NCI-H146 (cell line): ENCODE results near the gene RNF175.

Experiments used
- DNase-seq: peaks from one replicate; lab custom pipeline; 2025; lab: John Stamatoyannopoulos, UW

Gene RNF175

DNA sequence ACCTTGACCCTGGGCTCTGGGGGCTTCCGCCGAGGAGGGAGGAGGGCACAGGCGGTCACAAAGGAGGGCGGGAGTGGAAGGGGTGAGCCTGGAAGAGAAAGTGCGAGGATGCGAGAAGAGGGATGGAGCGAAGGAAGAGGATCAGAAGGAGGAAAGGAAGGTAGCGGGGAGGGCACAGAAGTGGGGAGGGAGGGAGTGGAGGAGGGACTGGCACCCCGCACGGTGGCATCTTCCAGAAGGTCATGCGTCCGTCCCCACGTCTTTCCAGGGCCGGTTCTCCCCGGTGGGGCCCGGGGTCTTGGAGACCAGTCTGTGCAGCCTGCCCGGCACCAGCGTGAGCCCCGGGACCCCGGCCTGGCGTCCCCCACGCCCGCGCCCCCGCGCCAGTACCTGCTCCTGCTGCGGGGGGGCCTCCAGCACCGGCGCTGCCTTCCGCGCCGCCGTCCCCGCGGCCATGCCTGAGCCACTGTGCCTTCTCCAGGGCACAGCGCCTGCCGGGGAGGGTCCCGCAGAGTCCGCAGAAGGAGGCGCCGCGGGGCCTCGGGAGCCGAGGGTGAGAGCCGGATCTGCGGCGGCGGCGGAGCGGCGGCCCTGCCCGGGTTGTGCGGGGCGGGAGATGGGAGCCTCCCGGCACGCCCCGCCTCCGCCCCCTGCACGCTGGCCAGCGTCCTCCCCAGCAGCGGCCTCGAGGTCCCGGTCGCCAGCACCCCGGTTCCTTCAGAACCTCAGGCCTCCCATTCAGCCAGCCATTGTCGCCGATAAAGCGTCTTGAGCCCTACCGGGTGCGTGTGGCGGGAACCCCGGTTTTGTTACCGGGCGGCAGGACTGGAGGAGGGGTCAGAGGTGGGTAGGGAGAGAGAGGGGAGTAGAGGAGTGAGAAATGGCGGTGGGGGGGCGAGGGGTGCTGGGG lies at the start of gene RNF175:
RNF175 (minus strand) TSS at position 618 of the 910 bp plus-strand sequence; CDS start at position 456, 162 bp downstream.
- DNase-seq, result peak; percentile 1

DNA sequence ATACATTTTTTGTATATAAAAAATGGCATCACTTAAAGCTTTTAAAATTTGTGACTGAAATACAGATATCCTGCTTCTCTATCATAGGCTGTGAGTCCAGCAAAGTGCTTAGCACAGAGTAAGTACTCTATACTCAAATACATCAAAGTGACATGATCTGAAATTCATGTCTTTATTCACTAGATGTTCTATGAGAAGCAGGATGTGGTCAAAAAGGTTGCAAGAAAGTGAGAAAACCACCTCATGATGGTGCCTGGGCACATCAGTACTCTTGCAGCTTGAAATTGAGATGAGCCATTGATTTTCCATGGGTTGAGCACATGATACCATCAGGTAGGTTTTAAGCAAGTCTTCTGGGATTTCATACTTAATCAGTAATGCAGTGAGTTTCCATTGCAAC lies 49.5 kb upstream of the RNF175 start:
- DNase-seq, result no peak

DNA sequence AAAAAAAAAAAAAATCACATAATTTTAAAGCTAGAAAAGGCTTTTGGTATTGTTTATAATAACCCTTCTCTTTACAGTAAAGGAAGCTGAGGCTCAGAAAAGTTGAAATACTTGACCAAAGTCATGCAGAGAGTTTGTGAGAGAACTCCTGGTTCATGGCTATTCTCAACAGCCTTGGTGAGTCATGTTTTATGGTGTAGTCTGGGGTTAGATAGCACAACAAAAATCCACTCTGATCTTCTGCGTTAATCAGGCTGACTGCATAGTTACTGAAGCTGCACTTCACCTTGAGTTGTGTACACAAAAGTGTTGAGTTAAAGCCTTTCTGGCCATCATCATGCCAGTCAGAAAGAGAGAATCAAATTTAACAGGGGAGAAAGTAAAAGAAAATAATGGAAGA lies 48.4 kb upstream of the RNF175 start:
- no peak for DNase-seq

DNA sequence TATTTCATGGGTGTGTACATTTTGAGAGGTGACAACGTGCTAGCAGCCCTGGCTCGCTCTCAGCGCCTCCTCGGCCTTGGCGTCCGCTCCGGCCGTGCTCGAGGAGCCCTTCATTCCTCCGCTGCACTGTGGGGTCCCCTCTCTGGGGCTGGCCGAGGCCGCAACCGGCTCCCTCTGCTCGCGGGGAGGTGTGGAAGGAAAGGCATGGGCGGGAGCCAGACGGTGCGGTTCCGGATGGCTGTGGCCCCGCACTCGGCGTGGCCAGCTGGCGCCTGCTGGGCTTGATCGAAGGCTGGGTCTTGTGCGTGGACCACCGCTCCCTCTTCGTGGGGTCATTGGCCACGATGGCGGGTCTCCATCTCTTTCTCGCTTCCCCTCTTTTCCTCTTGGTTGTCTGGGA lies 46.2 kb upstream of the RNF175 start:
- DNase-seq, result no peak

DNA sequence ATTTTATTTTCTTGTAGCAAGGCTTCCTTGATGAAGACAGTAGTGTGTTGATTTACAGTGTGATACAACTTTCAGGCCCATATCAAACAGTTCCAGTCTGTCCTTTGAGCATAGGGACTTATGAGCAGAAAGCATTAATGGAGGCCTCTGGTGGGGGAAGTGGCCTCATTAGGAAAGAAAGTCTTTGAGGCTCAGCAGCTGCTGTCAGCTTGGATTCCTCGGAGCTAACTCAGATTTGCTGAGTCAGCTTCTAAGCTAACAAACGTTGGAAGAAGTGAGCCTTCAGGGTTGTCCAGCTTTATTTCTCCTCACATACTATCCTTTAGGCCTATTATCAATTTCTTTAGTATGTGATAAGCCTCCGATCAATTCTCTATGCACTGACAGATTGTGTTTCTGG lies 44.9 kb upstream of the RNF175 start:
- no peak for DNase-seq

DNA sequence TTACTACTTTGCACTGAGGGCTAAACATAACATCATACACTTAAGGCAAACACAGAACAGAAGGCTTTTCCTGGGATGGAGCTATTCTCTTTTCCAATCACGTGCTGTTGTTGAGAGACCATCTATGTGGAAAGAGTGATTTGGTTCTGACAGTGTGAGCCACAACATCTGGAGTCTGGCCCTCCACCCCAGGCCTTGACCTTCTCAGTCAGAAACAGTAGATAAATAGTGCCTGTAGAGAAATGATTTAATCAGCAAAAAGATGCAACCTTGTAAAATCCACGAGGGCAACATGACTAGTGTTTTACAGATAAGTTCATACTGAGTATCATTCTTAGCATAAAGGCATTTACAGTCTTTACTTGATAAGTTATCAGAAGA lies 39.9 kb upstream of the RNF175 start:
- no peak for DNase-seq

DNA sequence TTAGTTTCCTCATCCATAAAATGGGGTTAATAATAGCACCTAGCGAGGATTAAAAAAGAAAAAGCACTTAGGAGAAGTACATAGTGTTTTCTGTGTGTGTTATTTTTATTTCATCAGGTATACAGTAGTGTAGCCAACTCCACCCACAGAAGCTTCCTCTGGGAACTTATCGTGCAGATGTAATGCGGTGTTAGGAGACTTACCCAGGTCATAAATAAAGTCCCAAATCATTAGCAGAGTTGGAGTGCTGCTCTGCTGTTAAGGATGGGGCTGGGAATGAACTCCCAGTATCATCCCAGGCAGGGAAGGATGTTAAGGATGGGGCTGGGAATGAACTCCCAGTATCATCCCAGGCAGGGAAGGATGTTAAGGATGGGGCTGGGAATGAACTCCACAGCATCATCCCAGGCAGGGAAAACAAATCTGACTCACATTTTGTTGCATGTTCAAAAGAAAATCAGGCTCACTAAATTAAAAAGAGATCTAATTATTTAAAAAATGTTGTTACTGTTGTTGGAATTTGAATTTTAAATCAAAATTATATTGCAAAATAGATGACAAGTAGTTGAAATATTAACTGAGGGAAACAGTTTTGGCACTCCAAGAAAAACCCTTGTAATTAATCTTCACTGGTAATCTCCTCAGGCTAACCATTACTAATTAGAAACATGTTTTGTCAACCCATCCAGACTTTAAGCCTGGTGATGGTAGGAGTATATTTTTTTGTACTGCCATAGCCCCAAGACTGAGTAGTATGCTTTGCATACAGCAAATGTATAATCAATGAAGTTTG lies 39.3 kb upstream of the RNF175 start:
- no peak for DNase-seq

DNA sequence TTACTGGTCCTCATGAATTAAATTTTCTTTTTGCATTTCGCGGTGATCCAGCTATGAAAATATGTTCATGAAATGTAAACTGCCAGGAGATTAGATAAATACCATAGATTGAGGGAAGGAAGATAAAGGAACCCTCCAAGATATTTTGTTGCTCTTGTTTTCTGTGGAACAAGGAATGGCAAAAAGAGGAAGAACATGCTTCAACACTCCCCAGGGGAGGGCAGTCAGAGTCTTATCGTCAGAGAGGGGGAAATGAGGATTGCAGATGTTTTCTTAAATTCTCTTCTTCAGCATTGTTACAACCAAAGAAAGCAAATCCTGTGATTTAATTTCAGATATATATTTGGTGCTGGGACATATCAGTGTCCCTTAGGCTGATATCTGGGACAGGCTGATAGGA lies 38.6 kb upstream of the RNF175 start:
- no peak for DNase-seq

DNA sequence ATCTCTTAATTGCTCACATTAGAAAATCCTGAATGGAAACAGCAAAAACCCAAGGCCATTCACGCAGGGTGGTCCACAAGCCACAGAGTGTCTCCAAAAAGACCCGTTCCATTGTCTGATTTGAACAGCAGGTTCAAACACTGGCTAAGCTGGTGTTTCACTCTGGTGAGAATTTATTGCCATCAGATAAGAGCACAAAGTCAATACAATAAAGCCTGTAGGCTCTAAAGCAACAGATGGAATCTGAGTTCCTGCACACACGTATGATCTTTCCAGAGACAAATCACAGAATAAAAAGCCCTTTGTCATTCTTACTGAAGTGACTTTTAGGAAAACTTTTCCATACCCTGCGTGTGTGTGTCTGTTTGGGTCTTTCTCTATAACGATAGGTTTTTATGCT lies 34.2 kb upstream of the RNF175 start:
- DNase-seq, result no peak

DNA sequence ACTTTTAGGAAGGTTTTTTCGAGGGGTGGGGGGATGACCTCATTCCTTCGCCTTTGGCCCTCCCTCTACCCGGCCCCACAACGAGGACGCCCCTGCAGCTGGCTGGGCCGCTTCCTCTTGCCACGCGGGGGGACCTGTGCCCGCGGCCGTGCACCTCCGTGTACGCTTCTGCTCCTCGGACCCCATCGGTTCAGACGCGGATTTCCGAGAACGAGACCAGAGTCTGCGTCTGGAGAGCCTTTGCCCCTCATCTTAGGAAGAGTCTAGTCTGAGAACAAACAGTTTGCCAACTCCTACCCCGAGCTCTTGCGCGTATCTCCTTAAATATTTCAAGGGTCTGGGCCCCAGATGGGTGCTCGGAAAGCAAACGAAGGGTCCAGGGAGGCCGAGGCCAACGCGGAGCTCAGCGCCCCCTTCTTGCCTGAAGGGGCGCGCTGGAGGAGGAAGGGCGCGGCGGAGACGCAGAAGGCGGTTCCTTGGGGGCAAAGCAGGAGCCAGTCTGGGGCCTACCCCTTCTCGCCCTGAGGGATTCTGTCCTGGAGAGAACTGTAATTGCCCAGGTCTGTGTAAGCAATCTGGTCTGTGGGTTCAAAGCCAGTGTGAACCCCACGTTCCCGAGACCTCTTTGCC lies 32.9 kb upstream of the RNF175 start:
- no peak for DNase-seq

DNA sequence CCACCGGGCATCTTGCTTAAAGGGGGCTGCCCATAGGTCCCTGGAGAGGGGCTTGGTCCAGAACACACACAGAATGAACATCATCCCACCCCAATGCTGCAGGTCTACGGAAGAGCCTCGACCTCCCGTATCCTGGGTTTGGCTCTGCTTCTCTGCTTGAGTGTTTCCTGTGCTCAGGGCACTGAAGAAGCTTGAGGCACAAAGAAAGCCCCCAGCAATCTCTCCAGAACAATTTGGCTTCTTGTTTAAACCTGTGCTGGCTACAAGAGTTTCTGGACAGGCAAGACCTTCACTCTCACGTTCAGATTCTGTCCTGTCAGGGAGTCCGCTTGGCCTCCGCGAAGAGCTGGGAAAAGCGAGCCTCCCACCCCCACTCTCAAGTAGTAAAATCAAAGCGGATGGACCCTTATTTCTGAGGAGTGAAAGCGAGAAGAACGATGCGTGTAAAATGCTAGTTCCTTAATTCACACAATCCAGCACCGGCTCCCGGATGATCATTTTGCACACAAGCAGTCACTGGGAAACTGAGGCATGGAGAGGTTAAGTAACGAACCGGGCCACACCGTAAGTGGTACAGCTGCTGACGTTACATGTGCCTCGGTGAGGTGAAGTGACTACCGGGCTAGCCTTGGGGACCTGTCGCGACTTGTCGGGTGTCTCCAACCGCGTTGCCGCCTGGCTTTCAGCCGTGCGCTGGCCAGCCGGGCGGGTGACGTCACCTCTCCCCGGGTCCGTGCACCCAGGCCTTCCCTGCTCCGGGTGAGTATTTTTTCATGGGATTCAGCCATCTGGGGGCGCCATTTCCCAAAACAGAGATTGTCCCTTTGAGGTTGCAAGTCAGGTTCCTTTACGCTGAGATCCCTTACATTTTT lies 32.2 kb upstream of the RNF175 start:
- DNase-seq, result no peak

DNA sequence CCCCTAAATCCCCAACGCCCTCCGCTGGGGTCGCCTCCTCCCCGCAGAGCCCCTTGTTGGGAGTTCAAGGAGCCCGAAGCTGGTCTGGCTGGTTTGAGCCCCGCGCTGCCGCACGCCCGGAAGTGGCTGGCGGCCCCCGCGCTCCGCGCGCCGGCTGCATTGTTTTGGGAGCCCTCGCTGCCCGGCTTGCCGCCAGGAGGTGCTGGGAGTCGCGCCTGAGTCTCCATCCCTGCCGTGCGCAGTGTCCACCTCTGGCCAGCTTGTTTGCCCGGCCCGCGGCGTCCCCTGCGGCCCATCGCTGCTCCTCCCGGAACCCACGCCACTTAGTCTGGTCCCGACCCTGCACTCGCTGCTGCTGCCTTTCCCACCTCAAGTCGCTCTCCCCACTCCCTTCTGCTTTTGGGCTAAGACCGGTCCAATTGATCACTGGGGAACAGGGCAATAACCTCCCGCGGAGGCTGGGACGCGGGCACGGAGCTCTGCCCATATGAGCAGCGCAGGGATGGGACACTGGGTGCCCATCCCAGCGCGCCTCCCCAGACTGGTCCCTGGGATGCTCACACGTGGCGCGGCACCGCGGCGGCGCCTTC lies 31.2 kb upstream of the RNF175 start:
- DNase-seq, result no peak

DNA sequence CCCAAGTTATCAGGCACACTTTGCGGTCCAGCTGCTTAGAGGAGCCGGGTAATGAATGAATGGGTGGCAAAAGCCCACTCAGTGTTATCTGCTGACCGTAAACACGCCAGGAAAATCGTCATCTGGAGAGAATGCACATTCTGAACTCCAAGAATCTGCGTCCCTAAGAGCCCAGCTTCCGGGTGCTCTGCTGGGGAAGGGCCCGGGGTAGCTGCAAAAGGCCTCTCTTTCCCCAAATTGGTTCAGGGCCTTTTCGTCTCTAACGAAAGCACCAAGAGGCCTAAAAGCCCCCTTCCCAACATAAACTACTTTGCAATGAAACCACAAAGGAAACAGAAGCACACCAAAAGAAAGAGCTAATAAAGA lies 30.7 kb upstream of the RNF175 start:
- DNase-seq, result no peak

DNA sequence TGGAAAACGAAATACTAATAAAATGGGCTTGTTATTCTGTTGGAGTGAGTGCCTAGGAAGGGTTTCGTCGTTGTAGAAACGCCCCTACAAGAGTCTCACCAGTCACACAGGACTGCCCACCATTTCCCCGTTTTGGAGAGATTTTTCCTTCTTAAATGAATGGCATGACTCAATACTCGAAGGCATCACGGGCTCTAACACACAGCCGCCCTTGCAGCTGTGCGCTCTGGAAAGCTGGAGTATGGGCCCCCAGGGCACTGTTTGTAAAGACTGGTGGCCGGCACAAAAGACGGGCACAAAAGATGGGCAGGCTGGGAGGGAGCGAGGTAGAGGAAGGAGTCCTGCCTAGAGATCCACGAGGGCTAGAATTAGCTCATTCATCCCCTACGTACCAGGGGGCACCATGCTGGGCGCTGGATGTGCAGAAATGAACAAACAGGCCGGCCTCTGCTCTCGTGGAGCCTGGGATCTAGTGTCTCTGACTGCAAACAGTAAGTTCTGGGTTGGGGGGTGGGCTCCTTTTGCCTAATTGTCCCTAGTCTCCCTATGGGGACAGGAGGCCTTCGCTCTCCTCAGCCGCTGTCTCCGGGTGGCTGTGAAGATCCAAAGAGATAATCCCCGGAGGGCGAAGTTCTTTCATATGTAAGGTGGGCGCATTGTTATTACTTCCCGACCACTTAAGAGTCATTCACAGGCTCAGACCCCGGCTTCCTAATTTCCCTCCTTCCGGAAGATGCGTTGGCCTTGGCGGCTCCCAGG lies 30.1 kb upstream of the RNF175 start:
- DNase-seq, result no peak

DNA sequence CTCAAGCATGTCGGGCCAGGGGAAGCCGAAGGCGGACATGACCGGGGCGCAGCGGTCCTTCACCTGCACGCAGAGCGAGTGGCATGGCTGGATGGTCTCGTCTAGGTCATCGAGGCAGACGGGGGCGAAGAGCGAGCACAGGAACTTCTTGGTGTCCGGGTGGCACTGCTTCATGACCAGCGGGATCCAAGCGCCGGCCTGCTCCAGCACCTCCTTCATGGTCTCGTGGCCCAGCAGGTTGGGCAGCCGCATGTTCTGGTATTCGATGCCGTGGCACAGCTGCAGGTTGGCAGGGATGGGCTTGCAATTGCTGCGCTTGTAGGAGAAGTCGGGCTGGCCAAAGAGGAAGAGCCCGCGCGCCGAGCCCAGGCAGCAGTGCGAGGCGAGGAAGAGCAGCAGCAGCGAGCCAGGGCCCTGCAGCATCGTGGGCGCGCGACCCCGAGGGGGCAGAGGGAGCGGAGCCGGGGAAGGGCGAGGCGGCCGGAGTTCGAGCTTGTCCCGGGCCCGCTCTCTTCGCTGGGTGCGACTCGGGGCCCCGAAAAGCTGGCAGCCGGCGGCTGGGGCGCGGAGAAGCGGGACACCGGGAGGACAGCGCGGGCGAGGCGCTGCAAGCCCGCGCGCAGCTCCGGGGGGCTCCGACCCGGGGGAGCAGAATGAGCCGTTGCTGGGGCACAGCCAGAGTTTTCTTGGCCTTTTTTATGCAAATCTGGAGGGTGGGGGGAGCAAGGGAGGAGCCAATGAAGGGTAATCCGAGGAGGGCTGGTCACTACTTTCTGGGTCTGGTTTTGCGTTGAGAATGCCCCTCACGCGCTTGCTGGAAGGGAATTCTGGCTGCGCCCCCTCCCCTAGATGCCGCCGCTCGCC lies 28.8 kb upstream of the RNF175 start, which contains the start of gene SFRP2:
SFRP2 (minus strand) TSS at position 671 of the 864 bp plus-strand sequence; CDS start at position 423, 248 bp downstream.
- no peak for DNase-seq

DNA sequence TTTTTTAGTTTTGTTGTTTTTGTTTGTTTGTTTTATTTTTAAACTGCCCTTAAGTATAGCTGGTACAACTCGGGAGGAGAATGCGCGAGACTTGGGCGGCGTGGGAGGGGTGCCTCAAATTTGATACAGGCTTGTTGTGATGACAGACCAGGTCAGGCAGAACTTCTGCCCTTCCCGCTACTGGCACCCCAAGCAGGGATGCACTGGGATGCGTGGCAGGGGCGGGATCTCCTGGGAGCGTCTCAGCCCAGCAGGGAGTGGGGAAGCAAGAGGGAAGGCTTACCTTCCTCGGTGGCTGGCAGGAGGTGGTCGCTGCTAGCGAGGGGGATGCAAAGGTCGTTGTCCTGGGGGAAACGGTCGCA lies 28.2 kb upstream of the RNF175 start:
- DNase-seq, result no peak

DNA sequence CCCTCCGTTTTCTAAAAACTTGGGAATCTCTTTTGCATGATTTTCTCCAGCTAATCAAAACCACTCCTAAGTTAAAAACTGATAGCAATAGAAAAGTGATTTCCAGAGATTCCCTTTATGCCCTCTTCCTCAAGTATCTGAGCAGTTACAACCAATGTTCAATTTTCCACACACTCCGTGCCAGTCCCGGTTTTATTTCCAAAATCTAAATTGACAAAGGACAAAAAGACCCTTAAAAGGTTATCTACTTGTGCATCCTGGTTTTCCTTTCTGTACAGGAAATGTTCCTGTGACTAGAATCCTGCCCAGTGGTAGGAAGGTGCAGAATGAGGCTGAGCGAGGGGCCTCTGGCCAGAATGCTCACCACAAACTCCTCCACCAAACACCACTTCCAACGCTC lies 27.8 kb upstream of the RNF175 start:
- no peak for DNase-seq

DNA sequence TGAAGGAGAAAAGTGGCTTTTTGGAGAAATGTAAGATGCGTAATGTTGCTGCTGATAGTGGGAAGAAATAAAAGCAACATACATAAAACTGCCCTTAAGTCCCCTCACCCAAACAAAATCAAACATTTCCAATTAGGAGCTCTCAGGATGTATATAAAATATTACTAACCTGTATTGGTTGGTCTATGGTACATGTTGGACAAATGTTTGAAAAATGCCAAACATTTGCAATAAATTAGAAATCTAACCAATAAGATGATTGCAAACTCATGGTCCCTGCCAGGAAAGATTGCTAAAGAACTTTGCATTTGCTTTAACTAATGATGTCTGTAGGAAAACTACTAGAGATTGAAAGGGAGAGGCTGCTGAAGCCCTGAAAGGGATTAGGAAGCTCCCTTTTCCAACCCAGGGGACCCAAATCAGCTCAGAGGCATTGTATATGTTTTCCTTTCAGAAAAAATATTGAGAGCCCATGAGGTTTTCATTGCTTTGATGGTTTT lies 27.3 kb upstream of the RNF175 start:
- DNase-seq, result no peak

DNA sequence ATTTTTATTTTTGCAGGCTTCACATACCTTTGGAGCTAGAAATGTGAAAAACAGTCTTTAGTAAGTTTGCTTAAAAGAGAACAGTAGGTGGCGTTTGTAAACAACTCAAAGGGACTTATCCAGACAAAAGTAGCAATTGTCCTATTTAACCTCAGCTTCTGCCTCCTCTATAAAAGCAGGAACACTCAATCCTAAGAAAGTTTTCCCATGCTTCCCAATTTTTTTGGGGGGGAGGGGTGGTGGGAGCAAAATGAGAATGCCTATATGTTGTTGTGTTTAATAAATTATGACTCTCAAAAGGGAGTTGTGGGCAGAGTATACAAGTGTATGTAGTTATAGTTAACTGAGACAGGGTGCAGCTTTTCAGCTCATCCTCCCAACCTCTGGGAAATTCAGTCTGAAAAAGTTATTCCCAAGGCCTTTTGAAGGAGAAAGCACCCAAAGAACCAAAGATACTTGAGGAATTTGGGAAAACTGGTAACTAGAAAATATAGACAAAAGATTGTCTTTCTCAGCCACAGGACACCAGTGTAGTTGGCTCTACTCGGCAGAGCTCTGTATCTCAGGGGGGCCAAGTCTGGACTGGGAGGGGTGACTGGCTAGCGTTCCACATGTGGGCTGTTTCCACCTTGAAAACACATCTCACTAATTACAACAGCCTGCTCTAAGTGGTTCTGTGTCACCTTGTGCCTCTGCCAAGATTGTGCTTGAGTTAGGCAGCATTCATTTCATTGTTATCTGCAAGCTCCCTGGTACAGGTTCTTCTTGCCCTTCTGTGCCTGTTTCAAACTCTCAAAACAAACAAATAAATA lies 26.3 kb upstream of the RNF175 start:
- DNase-seq, result no peak
